Breast epithelium (tissue), 4 donors: ENCODE measurements around the gene HECTD1. TPM values are rescaled to one million over a fixed set of nuclear protein-coding genes. Genes with fewer than 3 reads are reported as not detected.

Experiments
- DNase-seq, 2 donors: peaks; one replicate each; pipeline ENCODE4 v3.0.0-alpha.2; 2019; ENCODE audit warnings: low spot score in 2 of 2
- H3K27ac ChIP-seq, 2 donors: fragments of 200-600 bp; sonication (generic) in 1 of 2; one replicate each; pipeline ENCODE4 v1.5.1; 2016 to 2019; ENCODE audit warnings: mild to moderate bottlenecking in 1 of 2
- H3K27me3 ChIP-seq, 2 donors: fragments of 200-600 bp; sonication (generic) in 1 of 2; one replicate each; pipeline versions ENCODE4 v1.5.1 to v1.6.0; 2017 to 2019; ENCODE audit warnings: control low read depth in 1 of 2, mild to moderate bottlenecking in 1 of 2
- H3K36me3 ChIP-seq: fragments of 200-600 bp; one replicate; pipeline ENCODE4 v1.5.1; 2019
- H3K4me1 ChIP-seq, 2 donors: fragments of 200-600 bp; sonication (generic); one replicate each; pipeline ENCODE4 v1.5.1; 2016 to 2019; ENCODE audit warnings: control low read depth in 1 of 2
- H3K4me3 ChIP-seq, 3 donors: fragments of 200-600 bp; sonication (generic); 1 replicate in 2 of 3; 2 replicates in 1 of 3; pipeline ENCODE4 v1.5.1; 2016 to 2019; ENCODE audit warnings: mild to moderate bottlenecking in 3 of 3, moderate library complexity in 2 of 3
- H3K9me3 ChIP-seq, 2 donors: fragments of 200-600 bp; sonication (generic) in 1 of 2; one replicate each; pipeline ENCODE4 v1.5.1; 2016 to 2019; ENCODE audit warnings: control low read depth in 1 of 2
- POLR2A ChIP-seq: fragments of 450-650 bp; IDR thresholded peaks from one replicate; pipeline ENCODE4 v1.6.1; 2016; ENCODE audit warnings: antibody characterized with exemption, mild to moderate bottlenecking, moderate library complexity
- POLR2AphosphoS5 ChIP-seq, 3 donors: sonication (generic); formaldehyde crosslinking; IDR thresholded peaks; one replicate each; pipeline ENCODE4 v1.6.1; 2017; ENCODE audit warnings: antibody characterized with exemption in 3 of 3
- intact Hi-C: fragments of 100-400 bp; cut with DNase I; formaldehyde crosslinking; loops from one replicate; pipeline ENCODE4 v1.15.1; 2023; ENCODE audit warnings: low total_unique reads
- total RNA-seq, 3 donors: library from RNA; depleted of rRNA; stranded (reverse); fragments of >200 nt; gene quantifications; one replicate each; pipeline ENCODE4 v1.1.0, GENCODE V29; 2016
- TF ChIP-seq, protein P1 (sequence below), 3 donors: fragments of 450-650 bp; IDR thresholded peaks; one replicate each; pipeline ENCODE4 v1.5.1; 2016 to 2017; ENCODE audit warnings: antibody characterized with exemption in 3 of 3, mild to moderate bottlenecking in 3 of 3, moderate library complexity in 3 of 3

The HECTD1 gene
- total RNA-seq, 3 donors from 2014 or later = 242 to 276 (median 252) TPM

DNA sequence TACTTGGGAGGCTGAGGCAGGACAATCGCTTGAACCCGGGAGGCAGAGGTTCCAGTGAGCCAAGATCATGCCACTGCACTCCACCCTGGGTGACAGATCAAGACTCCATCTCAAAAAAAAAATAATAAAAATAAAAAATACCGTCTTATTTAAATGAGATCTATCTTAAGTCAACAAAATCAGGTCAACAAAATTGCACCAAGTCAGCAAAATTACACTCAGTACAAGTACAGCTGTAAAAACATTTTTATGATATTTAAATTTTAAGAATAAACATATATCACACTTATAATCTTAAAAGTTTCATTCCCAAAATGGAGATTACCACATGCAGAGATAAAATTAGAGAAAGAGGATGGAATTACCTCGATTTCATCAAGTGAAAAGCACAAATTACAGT lies 33.2 kb downstream of the HECTD1 start:
- no peaks in the 10 kb centered on the region for H3K4me1 ChIP-seq
- TF ChIP-seq POLR2A (no peak), POLR2AphosphoS5 (IDR thresholded peaks at IDR 0.05) (no peak)
- TF ChIP-seq, protein P1, sequence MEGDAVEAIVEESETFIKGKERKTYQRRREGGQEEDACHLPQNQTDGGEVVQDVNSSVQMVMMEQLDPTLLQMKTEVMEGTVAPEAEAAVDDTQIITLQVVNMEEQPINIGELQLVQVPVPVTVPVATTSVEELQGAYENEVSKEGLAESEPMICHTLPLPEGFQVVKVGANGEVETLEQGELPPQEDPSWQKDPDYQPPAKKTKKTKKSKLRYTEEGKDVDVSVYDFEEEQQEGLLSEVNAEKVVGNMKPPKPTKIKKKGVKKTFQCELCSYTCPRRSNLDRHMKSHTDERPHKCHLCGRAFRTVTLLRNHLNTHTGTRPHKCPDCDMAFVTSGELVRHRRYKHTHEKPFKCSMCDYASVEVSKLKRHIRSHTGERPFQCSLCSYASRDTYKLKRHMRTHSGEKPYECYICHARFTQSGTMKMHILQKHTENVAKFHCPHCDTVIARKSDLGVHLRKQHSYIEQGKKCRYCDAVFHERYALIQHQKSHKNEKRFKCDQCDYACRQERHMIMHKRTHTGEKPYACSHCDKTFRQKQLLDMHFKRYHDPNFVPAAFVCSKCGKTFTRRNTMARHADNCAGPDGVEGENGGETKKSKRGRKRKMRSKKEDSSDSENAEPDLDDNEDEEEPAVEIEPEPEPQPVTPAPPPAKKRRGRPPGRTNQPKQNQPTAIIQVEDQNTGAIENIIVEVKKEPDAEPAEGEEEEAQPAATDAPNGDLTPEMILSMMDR (IDR thresholded peaks at IDR 0.05) = no peak
- H3K27ac ChIP-seq = no peak overlapping the region
- H3K36me3 ChIP-seq = no peaks in the 10 kb centered on the region
- H3K9me3 ChIP-seq = no peaks in the 10 kb centered on the region
- no peak overlapping the region for H3K4me3 ChIP-seq
- no peaks in the 10 kb centered on the region for H3K27me3 ChIP-seq
- intact Hi-C loops = no loop called here
- DNase-seq = no peak

DNA sequence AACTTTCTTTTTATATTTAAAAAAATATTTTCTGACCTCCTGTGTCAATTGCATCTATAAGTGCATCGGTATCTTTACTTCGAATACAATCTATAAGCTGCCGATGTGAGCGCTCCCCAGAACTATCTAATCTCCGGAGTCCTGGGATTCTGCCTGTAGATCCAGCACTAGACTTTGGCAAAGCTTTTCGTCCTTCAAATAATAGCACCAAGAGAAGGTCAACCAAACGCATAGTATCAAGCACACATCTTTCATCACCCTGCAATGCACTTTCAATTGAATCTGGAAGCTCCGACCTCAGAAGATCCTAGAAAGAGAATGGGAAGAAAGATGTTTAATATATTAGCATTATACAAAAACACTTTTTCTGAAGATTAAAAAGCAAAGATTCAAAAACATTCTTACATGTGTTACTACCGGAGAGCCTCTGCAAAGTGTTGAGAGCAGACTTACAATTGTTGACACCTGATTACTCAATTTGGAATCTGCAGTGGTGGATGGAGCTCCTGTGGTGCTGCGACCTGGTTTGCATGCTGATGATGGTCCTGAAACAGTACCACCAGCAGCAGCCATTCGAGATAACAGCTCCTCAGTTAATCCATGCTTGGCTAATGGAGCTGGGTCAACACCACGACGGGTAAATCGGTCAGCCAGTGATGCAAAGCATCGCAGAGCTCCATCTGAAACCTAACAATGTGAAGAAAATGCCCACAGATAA lies 34.3 kb downstream of the HECTD1 start:
- Histone ChIP-seq H3K4me1 (no peaks in the 10 kb centered on the region), H3K9me3 (no peaks in the 10 kb centered on the region), H3K4me3 (no peak overlapping the region), H3K36me3 (no peaks in the 10 kb centered on the region), H3K27me3 (no peaks in the 10 kb centered on the region), H3K27ac (no peak overlapping the region)
- TF ChIP-seq, protein P1 (IDR thresholded peaks at IDR 0.05) = no peak
- TF ChIP-seq POLR2AphosphoS5 (IDR thresholded peaks at IDR 0.05) = no peak
- no peak for TF ChIP-seq POLR2A
- intact Hi-C loops = no loop called here
- DNase-seq = no peak

DNA sequence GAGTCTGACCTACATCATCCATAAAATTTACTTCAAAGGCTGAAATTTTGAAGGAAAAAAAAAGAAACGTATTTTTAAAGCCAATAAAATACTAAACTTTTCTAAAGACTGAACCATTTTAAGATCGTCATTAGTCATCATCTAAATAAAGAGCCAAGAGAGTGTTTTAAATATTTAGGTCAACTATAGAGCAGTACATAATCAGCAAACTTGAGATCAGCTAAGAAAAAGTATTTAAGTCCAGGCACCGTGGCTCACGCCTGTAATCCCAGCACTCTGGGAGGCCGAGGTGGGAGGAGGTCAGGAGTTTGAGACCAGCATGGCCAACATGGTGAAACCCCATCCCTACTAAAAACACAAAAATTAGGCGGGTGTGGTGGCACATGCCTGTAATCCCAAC lies 35.5 kb downstream of the HECTD1 start:
- no peak for DNase-seq

DNA sequence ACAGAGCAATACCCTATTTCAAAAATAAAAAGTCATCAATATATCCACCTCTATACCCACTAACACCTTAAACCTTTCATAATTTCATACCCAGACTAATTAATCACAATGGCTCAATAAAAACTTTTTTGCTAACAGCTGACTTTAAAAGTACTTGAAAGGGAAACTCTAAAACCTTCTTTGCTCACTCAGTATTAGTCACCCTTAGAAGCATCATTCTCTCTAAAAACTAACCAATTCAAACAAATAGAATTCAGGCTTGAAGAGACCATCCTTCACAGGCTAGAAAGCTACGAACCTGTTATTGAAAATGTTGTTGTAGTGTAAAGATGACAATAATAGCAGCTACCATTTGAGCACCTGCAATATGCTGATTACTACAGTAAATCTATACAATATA lies 37.2 kb downstream of the HECTD1 start:
- intact Hi-C loops = no loop called here
- no peak for DNase-seq
- no peak overlapping the region for H3K4me3 ChIP-seq
- H3K9me3 ChIP-seq = no peaks in the 10 kb centered on the region
- H3K36me3 ChIP-seq = no peaks in the 10 kb centered on the region
- no peak for TF ChIP-seq POLR2A
- no peak for TF ChIP-seq POLR2AphosphoS5 (IDR thresholded peaks at IDR 0.05)
- TF ChIP-seq, protein P1 (IDR thresholded peaks at IDR 0.05) = no peak
- no peaks in the 10 kb centered on the region for H3K27me3 ChIP-seq
- no peak overlapping the region for H3K27ac ChIP-seq
- H3K4me1 ChIP-seq = no peaks in the 10 kb centered on the region

More for the DNA sequence above, 35.5 kb downstream of the HECTD1 start:
- H3K27me3 ChIP-seq = no peaks in the 10 kb centered on the region
- intact Hi-C loops = no loop called here
- no peaks in the 10 kb centered on the region for H3K36me3 ChIP-seq
- H3K4me3 ChIP-seq = no peak overlapping the region
- no peaks in the 10 kb centered on the region for H3K9me3 ChIP-seq
- no peak overlapping the region for H3K27ac ChIP-seq
- H3K4me1 ChIP-seq = no peaks in the 10 kb centered on the region
- TF ChIP-seq, protein P1 (IDR thresholded peaks at IDR 0.05) = no peak
- TF ChIP-seq POLR2AphosphoS5 (IDR thresholded peaks at IDR 0.05) = no peak
- no peak for TF ChIP-seq POLR2A

DNA sequence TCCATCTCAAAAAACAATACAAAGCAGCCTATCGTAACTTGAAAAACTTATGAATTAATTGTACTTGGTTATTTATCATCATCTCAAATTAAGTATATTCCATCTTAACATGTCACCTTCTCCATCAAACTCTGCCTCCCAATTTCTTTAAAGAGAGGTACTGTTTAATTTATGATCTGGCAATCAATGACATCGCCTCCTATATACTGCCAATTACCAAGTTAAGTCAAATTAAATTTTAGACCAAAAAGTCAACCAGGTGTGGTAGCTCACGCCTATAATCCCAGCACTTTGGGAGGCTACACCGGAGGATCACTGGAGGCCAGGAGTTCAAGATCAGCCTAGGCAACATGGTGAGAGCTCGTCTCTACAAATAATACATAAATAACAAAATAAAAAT lies 37.7 kb downstream of the HECTD1 start:
- H3K36me3 ChIP-seq = no peaks in the 10 kb centered on the region
- no peak overlapping the region for H3K27ac ChIP-seq
- H3K4me1 ChIP-seq = no peaks in the 10 kb centered on the region
- DNase-seq = no peak
- TF ChIP-seq, protein P1 (IDR thresholded peaks at IDR 0.05) = no peak
- TF ChIP-seq POLR2AphosphoS5 (IDR thresholded peaks at IDR 0.05) = no peak
- no peak for TF ChIP-seq POLR2A
- H3K9me3 ChIP-seq = no peaks in the 10 kb centered on the region
- no peaks in the 10 kb centered on the region for H3K27me3 ChIP-seq
- no peak overlapping the region for H3K4me3 ChIP-seq
- intact Hi-C loops = no loop called here
